K562 (cell line): ENCODE data around the gene SACM1L. TPM values are rescaled to one million over a fixed set of nuclear protein-coding genes. Genes with fewer than 3 reads are reported as not detected.

Experiments
- ATAC-seq: fragments of 200-7000 bp; cut with Tn5 transposase; 3 replicates; pipeline ENCODE4 v1.9.1; 2020; ENCODE audit warnings: moderate library complexity
- BruUV-seq: library from RNA; stranded (reverse); fragments of 400-500 nt; replicated peaks from 2 replicates; lab custom pipeline; 2021; lab: Mats Ljungman, UMichigan
- CTCF ChIA-PET: fragments of 300-600 bp; formaldehyde crosslinking; extraction: SDS; loops from one replicate; lab custom pipeline; 2021; ENCODE audit warnings: low intra/inter-chr PET ratio; lab: Yijun Ruan, JAX
- POLR2A ChIA-PET: fragments of 300-600, 350-650 bp; sonication (Branson Sonifier 250); formaldehyde crosslinking; extraction: SDS; loops from one replicate; lab custom pipeline; 2021; ENCODE audit warnings: antibody characterized with exemption, inconsistent platforms; lab: Yijun Ruan, JAX
- DNase-seq, 4 experiments: peaks; one replicate each; pipeline versions ENCODE4 v3.0.0 to v3.0.0-alpha.2; 2011 to 2018; ENCODE audit warnings: low spot score in 3 of 4, mixed read lengths in 3 of 4; ENCODE audit errors: extremely low read depth in 1 of 4
- FAIRE-seq: peaks from 2 replicates; lab custom pipeline; 2011; peaks lifted over from hg19 to GRCh38; lab: Jason Lieb, UNC
- H2AFZ ChIP-seq: 2 replicates; pipeline ENCODE4 v1.6.0; 2011; ENCODE audit warnings: low read depth, low read length, control low read depth, inconsistent platforms
- H3K27ac ChIP-seq: fragments of 200-600 bp; 3 replicates; pipeline ENCODE4 v1.8.0; 2011; ENCODE audit warnings: low read depth, mild to moderate bottlenecking, control low read depth, inconsistent platforms, low read length, moderate library complexity, mixed read lengths; ENCODE audit errors: extremely low read depth
- H3K27me3 ChIP-seq, 2 experiments: fragments of 300-600 bp in 1 of 2; 2 replicates in 1 of 2; 3 replicates in 1 of 2; pipeline versions ENCODE4 v1.6.0 to v1.8.0; 2011; ENCODE audit warnings: inconsistent platforms in 2 of 2, low read length in 2 of 2, mild to moderate bottlenecking in 1 of 2, mixed read lengths in 1 of 2, moderate library complexity in 1 of 2; ENCODE audit not compliant: control insufficient read depth in 2 of 2, insufficient read depth in 2 of 2
- H3K36me3 ChIP-seq: fragments of 300-600 bp; 3 replicates; pipeline ENCODE4 v1.8.0; 2011; ENCODE audit warnings: mild to moderate bottlenecking, low read length, inconsistent platforms; ENCODE audit not compliant: control insufficient read depth, insufficient read depth
- H3K4me1 ChIP-seq, 2 experiments: fragments of 200-600 bp in 1 of 2; replicated peaks in 1 of 2; 2 replicates in 1 of 2; 3 replicates in 1 of 2; pipeline versions ENCODE4 v1.5.1 to v1.8.0; 2011; ENCODE audit warnings: inconsistent platforms in 2 of 2, low read length in 2 of 2, mild to moderate bottlenecking in 1 of 2, mixed read lengths in 1 of 2, moderate library complexity in 1 of 2; ENCODE audit not compliant: control insufficient read depth in 2 of 2, insufficient read depth in 2 of 2
- H3K4me2 ChIP-seq: 2 replicates; pipeline ENCODE4 v1.6.1; 2011; ENCODE audit warnings: low read length, control low read depth, inconsistent platforms, mixed read lengths; ENCODE audit not compliant: insufficient read depth
- H3K4me3 ChIP-seq: fragments of 200-600 bp; sonication (generic), shearing (Covaris generic); 2 replicates; pipeline ENCODE4 v1.5.1; 2016; ENCODE audit warnings: control low read depth, inconsistent platforms
- H3K79me2 ChIP-seq: fragments of 200-600 bp; 3 replicates; pipeline ENCODE4 v1.8.0; 2011; ENCODE audit warnings: low read length, inconsistent platforms; ENCODE audit not compliant: control insufficient read depth, insufficient read depth
- H3K9ac ChIP-seq, 2 experiments: 2 replicates each; pipeline versions ENCODE4 v1.6.0 to v1.6.1; 2011; ENCODE audit warnings: low read depth in 2 of 2, low read length in 2 of 2, control low read depth in 1 of 2, inconsistent platforms in 1 of 2, mild to moderate bottlenecking in 1 of 2, mixed read lengths in 1 of 2; ENCODE audit not compliant: insufficient read depth in 1 of 2
- H3K9me1 ChIP-seq: one replicate; pipeline ENCODE4 v1.6.0; 2011; ENCODE audit warnings: inconsistent platforms, mild to moderate bottlenecking, low read length, moderate library complexity; ENCODE audit not compliant: control insufficient read depth, insufficient read depth
- H3K9me3 ChIP-seq: replicated peaks from 2 replicates; pipeline ENCODE4 v1.5.1; 2011; ENCODE audit warnings: low read depth, low read length, inconsistent platforms; ENCODE audit not compliant: control insufficient read depth, insufficient read depth
- H4K20me1 ChIP-seq: replicated peaks from 2 replicates; pipeline ENCODE4 v1.6.1; 2011; ENCODE audit warnings: low read length, inconsistent platforms, mixed read lengths; ENCODE audit not compliant: control insufficient read depth, insufficient read depth
- CEBPB ChIP-seq: fragments of 450-650 bp; IDR thresholded peaks from 2 replicates; pipeline ENCODE4 v1.6.1; 2016; ENCODE audit warnings: missing genetic modification characterization, missing compliant biosample characterization
- CEBPG ChIP-seq, 3 experiments: fragments of 200-800 bp in 1 of 3; sonication (Bioruptor generic) in 1 of 3; sonication (generic) in 1 of 3; formaldehyde crosslinking in 1 of 3; IDR thresholded peaks in 2 of 3; conservative IDR thresholded peaks in 1 of 3; 2 replicates each; pipeline versions ENCODE4 v1.6.1 to v1.8.0; 2016 to 2022; ENCODE audit warnings: missing compliant biosample characterization in 2 of 3, missing genetic modification characterization in 2 of 3, mild to moderate bottlenecking in 1 of 3, missing genetic modification reagents in 1 of 3
- KAT7 ChIP-seq: sonication (generic); formaldehyde crosslinking; IDR thresholded peaks from 2 replicates; pipeline ENCODE4 v1.8.0; 2022; ENCODE audit warnings: missing genetic modification reagents, mild to moderate bottlenecking, borderline replicate concordance
- MAFG ChIP-seq: fragments of 450-650 bp; conservative IDR thresholded peaks from 2 replicates; pipeline ENCODE4 v1.6.1; 2016; ENCODE audit warnings: missing genetic modification characterization, missing compliant biosample characterization
- MYC ChIP-seq, 2 experiments: fragments of 250-450 bp in 1 of 2; sonication (Bioruptor Pico) in 1 of 2; IDR thresholded peaks; 2 replicates each; pipeline versions ENCODE4 v1.5.1 to v1.6.1; 2012 to 2021; ENCODE audit warnings: low read depth in 2 of 2, borderline replicate concordance in 1 of 2, improper control_type of control experiment in 1 of 2, low read length in 1 of 2, mild to moderate bottlenecking in 1 of 2, moderate library complexity in 1 of 2
- ZNF384 ChIP-seq: IDR thresholded peaks from 2 replicates; pipeline ENCODE4 v1.6.1; 2012; ENCODE audit warnings: low read depth, low read length, improper control_type of control experiment
- WGBS: fragments of 100-300 bp; shearing (Covaris generic); methylation state at CpG from one replicate; pipeline ENCODE4 v1.1.6; 2016; ENCODE audit warnings: low coverage, mixed read lengths; ENCODE audit not compliant: insufficient coverage; ENCODE audit errors: missing lambda C conversion rate; 5-methylcytosine and 5-hydroxymethylcytosine counted together
- in situ Hi-C: fragments of 300-500 bp; cut with MboI; formaldehyde crosslinking; loops from 4 replicates; pipeline ENCODE4 v1.15.0; 2018; ENCODE audit warnings: inconsistent platforms, mixed read lengths
- intact Hi-C: fragments of 100-400 bp; cut with micrococcal nuclease; formaldehyde crosslinking; loops from 2 replicates; pipeline ENCODE4 v1.14.2; 2022
- polyA plus RNA-seq, 8 experiments: library from polyadenylated mRNA; depleted of rRNA in 4 of 8; stranded (reverse) in 5 of 8; unstranded in 3 of 8; fragments of >200 nt; fragmentation: Nextera tagmentation in 2 of 8; fragmentation: Illumina TruSeq in 1 of 8; extraction: Ambion mirVana in 2 of 8; extraction: Trizol in 1 of 8; gene quantifications; 2 replicates each; pipeline versions ENCODE4 v1.2.1 to v1.2.3, GENCODE V29; 2011 to 2014; ENCODE audit warnings: inconsistent platforms in 1 of 8, missing spikeins in 1 of 8
- total RNA-seq, 7 experiments: library from RNA; depleted of rRNA in 6 of 7; stranded (reverse); fragments of >200 nt in 6 of 7; fragmentation: Illumina TruSeq in 2 of 7; extraction: Trizol in 2 of 7; gene quantifications; 2 replicates each; pipeline versions ENCODE4 v1.2.1 to v1.2.3, GENCODE V29; 2011 to 2021; ENCODE audit warnings: low replicate concordance in 1 of 7
- TF ChIP-seq, protein P1 (sequence below): sonication (generic); IDR thresholded peaks from 2 replicates; pipeline ENCODE4 v1.6.1; 2016
- TF ChIP-seq, protein P2 (sequence below): fragments of 250-450 bp; sonication (Bioruptor Pico); IDR thresholded peaks from 2 replicates; pipeline ENCODE4 v1.8.0; 2021; ENCODE audit warnings: moderate library complexity, mild to moderate bottlenecking, inconsistent platforms

The SACM1L gene
- total and polyA plus RNA-seq, 9 of the 15 experiments (the other 6 are each of a cell fraction or from before 2014, with no cell fraction given): 25.7 to 67.2 (median 40.3) TPM

DNA sequence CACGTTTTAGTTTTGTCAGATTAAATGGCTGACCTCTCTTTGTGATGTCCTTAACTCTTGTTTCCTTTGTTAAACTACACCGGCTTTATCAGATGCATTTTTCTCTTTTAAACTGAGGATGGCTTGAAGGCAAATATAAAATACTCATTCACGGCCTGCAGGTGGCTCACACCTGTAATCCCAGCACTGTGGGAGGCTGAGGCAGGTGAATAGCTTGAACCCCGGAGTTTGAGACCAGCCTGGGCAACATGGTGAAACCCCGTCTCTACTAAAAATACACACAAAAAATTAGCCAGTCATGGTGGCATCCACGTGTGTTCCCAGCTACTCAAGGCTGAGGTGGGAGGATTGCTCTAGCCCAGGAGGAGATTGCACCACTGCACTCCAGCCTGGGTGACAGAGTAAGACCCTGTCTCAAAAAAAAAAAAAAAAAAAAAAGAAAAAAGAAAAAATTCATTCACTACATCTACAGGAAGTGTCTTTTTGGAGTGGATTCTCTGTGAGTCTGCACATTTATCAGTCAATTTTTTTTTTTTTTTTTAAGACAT, 34.7 kb upstream of the SACM1L start:
- TF ChIP-seq MAFG (tag) (peak; percentile 49), KAT7 (CRISPR knock-in tag) (no peak), MYC (IDR thresholded peaks at IDR 0.05; ENCODE audit: low read depth, low read length) (0 out of 2 replicates have a peak, but pooled peaks have one; percentile 33), MYC (CRISPR knock-in tag; IDR thresholded peaks at IDR 0.05; ENCODE audit: borderline replicate concordance, low read depth) (no peak), CEBPG (CRISPR knock-in tag; IDR thresholded peaks at IDR 0.05) (peak; percentile 62; the same call in 1 of the 2 replicates), CEBPG (tag; conservative IDR thresholded peaks at IDR 0.05 in 1 of 2, IDR thresholded peaks at IDR 0.05 in 1 of 2) (peak in 1 of 2 experiments; percentile 41; a peak in 1 of 4 replicates), ZNF384 (0 out of 2 replicates have a peak, but pooled peaks have one; percentile 25), CEBPB (tag) (peak; percentile 33; the same call in 1 of the 2 replicates)
- TF ChIP-seq, protein P1, sequence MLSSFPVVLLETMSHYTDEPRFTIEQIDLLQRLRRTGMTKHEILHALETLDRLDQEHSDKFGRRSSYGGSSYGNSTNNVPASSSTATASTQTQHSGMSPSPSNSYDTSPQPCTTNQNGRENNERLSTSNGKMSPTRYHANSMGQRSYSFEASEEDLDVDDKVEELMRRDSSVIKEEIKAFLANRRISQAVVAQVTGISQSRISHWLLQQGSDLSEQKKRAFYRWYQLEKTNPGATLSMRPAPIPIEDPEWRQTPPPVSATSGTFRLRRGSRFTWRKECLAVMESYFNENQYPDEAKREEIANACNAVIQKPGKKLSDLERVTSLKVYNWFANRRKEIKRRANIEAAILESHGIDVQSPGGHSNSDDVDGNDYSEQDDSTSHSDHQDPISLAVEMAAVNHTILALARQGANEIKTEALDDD: no peak
- TF ChIP-seq, protein P2, sequence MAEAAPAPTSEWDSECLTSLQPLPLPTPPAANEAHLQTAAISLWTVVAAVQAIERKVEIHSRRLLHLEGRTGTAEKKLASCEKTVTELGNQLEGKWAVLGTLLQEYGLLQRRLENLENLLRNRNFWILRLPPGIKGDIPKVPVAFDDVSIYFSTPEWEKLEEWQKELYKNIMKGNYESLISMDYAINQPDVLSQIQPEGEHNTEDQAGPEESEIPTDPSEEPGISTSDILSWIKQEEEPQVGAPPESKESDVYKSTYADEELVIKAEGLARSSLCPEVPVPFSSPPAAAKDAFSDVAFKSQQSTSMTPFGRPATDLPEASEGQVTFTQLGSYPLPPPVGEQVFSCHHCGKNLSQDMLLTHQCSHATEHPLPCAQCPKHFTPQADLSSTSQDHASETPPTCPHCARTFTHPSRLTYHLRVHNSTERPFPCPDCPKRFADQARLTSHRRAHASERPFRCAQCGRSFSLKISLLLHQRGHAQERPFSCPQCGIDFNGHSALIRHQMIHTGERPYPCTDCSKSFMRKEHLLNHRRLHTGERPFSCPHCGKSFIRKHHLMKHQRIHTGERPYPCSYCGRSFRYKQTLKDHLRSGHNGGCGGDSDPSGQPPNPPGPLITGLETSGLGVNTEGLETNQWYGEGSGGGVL (CRISPR knock-in tag): no peak
- no peaks in the 10 kb centered on the region; the same call in 1 of the 2 replicates for H4K20me1 ChIP-seq
- intact Hi-C loops: loop anchor here (10.0 kb wide), 1 partner anchor 320 kb away; no protein-coding TSS in a partner anchor
- H2AFZ ChIP-seq: no peak overlapping the region
- 0 out of 5 replicates have a peak, but pooled peaks cover 0 to 3% of the 10 kb centered on the region in 2 experiments for H3K4me1 ChIP-seq
- H3K79me2 ChIP-seq: peaks cover 6% of the 10 kb centered on the region; the same call in 2 of the 3 replicates
- no peaks in the 10 kb centered on the region for H3K9me1 ChIP-seq
- no peak overlapping the region for H3K4me2 ChIP-seq
- no peaks in the 10 kb centered on the region for H3K27me3 ChIP-seq
- BruUV-seq: no TSS peak
- no peak overlapping the region for H3K9ac ChIP-seq
- no peak overlapping the region for H3K4me3 ChIP-seq
- FAIRE-seq: no peak
- ATAC-seq: peak; percentile 19; the same call in 2 of the 3 replicates
- H3K9me3 ChIP-seq: no peaks in the 10 kb centered on the region
- H3K27ac ChIP-seq: no peak overlapping the region
- H3K36me3 ChIP-seq: peaks cover 9% of the 10 kb centered on the region
- in situ Hi-C loops: no loop called here
- 33% methylated on average over 6 of the region's 6 CpGs for WGBS
- ChIA-PET POLR2A (interaction anchor here (0.6 kb wide), 1 partner anchor 35 kb away, joined by 3 read pairs; the partner anchor contains the start of gene SACM1L), CTCF (interaction anchor here (1.1 to 4.5 kb wide), 2 partner anchors 61 to 143 kb away, joined by 3 to 59 read pairs; no protein-coding TSS in a partner anchor)
- no peak for DNase-seq
